Measurements from ENCODE around the gene EEF1A2.

The EEF1A2 gene

DNA sequence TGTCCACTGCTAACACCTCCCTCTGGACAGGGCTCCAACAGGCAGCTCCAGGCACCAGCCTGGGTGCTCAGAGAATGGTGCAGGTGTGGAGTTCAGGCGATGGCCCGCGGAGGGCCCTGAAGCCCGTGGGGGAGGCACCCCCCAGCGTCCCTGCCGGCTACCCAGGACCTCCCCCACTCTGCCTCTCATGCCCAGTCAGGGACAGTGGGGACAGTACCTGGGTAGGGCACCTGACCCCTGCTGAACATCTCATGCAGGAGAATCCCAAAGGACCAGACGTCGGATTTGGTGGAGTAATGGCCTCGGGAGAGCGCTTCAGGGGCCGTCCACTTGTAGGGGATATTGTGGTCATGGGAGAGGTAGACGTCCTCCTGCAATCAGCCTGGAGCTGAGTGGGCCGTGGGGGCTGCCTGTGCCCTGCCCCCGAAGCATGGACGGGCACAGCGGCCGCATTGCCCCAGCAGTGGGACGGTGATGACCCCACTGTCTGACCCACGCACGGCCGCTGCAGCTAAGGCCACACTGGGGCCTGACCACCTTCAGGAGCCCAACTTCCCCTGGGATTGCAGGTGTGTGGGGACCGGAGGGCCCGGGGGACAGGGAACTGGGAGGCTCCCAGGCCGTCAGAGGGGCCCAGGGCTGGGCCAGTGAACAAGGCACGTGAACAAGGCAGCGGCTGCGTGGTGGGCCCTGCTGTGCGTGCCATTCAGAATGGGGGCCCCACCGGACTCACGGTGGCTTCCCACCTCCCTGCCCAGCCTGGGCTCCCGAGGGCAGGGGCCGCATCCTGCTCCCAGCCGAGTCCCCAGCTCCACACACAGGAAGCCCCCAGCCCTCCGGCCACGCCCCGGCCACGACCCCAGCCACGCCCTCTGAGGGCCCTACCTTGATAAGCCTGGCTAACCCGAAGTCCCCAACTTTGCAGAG is 31.2 kb upstream of the EEF1A2 start:
- ATAC-seq = peak; percentile 5; the same call in 2 of the 3 replicates
- TF ChIP-seq ZC3H10 (CRISPR knock-in tag; IDR thresholded peaks at IDR 0.05) = no peak
- TF ChIP-seq, protein P1, sequence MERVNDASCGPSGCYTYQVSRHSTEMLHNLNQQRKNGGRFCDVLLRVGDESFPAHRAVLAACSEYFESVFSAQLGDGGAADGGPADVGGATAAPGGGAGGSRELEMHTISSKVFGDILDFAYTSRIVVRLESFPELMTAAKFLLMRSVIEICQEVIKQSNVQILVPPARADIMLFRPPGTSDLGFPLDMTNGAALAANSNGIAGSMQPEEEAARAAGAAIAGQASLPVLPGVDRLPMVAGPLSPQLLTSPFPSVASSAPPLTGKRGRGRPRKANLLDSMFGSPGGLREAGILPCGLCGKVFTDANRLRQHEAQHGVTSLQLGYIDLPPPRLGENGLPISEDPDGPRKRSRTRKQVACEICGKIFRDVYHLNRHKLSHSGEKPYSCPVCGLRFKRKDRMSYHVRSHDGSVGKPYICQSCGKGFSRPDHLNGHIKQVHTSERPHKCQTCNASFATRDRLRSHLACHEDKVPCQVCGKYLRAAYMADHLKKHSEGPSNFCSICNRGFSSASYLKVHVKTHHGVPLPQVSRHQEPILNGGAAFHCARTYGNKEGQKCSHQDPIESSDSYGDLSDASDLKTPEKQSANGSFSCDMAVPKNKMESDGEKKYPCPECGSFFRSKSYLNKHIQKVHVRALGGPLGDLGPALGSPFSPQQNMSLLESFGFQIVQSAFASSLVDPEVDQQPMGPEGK (CRISPR knock-in tag; IDR thresholded peaks at IDR 0.05; ENCODE audit: borderline replicate concordance) = no peak
- TF ChIP-seq, protein P2, sequence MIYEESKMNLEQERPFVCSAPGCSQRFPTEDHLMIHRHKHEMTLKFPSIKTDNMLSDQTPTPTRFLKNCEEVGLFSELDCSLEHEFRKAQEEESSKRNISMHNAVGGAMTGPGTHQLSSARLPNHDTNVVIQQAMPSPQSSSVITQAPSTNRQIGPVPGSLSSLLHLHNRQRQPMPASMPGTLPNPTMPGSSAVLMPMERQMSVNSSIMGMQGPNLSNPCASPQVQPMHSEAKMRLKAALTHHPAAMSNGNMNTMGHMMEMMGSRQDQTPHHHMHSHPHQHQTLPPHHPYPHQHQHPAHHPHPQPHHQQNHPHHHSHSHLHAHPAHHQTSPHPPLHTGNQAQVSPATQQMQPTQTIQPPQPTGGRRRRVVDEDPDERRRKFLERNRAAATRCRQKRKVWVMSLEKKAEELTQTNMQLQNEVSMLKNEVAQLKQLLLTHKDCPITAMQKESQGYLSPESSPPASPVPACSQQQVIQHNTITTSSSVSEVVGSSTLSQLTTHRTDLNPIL (CRISPR knock-in tag; IDR thresholded peaks at IDR 0.05; ENCODE audit: low read depth) = no peak
- no peak for TF ChIP-seq SNAI2 (CRISPR knock-in tag; IDR thresholded peaks at IDR 0.05)
- TF ChIP-seq CSDC2 (CRISPR knock-in tag; IDR thresholded peaks at IDR 0.05) = no peak
- TF ChIP-seq ZNF565 (CRISPR knock-in tag; conservative IDR thresholded peaks at IDR 0.05; ENCODE audit: low read depth) = no peak
- TF ChIP-seq ISL1 (CRISPR knock-in tag; IDR thresholded peaks at IDR 0.05) = no peak
- TF ChIP-seq PPARA (CRISPR knock-in tag; IDR thresholded peaks at IDR 0.05; ENCODE audit: borderline replicate concordance) = no peak
- TF ChIP-seq ZNF8 (CRISPR knock-in tag; IDR thresholded peaks at IDR 0.05) = no peak
- no peak for TF ChIP-seq OSR1 (CRISPR knock-in tag; IDR thresholded peaks at IDR 0.05)

DNA sequence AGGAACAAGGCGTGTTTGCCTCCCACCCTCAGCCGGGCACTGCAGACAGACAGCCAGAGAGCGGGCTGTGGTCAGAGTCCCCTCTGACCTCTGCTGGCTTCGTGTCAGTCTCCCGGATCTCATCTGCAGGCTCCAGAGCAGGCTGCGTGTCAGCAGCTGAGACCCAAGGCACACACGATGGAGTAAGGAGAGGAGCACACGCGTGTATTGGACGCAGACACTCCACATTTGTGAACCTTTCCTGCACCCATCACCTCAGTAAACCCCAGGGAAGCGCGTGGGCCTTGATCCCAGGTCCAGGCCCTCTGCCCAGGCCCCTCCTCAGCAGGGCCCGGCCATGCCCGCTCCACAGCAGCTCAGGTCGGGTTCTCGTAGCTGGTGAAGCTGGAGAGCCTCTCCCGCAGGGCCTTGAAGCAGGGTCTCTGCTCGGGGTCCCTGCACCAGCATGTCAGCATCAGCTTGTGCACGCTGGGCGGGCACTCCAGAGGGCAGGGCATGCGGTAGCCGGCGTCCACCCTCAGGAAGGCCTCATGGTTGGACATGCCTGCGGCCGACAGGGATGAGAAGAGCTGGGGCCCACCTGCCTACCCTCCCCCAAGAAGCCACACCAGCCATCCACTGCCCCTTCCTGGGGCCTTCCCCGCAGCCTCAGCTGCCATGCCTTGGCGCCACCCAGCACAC is 30.4 kb upstream of the EEF1A2 start:
- TF ChIP-seq, protein P1 (CRISPR knock-in tag; IDR thresholded peaks at IDR 0.05; ENCODE audit: borderline replicate concordance) = no peak
- TF ChIP-seq PPARA (CRISPR knock-in tag; IDR thresholded peaks at IDR 0.05; ENCODE audit: borderline replicate concordance) (no peak), GLIS3 (CRISPR knock-in tag; IDR thresholded peaks at IDR 0.05) (no peak), OSR1 (CRISPR knock-in tag; IDR thresholded peaks at IDR 0.05) (no peak), ZFP30 (CRISPR knock-in tag; IDR thresholded peaks at IDR 0.05) (no peak), ZNF565 (CRISPR knock-in tag; conservative IDR thresholded peaks at IDR 0.05; ENCODE audit: low read depth) (no peak), ESRRG (CRISPR knock-in tag; IDR thresholded peaks at IDR 0.05) (no peak), ZNF70 (CRISPR knock-in tag; IDR thresholded peaks at IDR 0.05) (no peak), TCF4 (CRISPR knock-in tag; IDR thresholded peaks at IDR 0.05; ENCODE audit: borderline replicate concordance) (no peak), ISL1 (CRISPR knock-in tag; IDR thresholded peaks at IDR 0.05) (no peak), TOX (CRISPR knock-in tag; IDR thresholded peaks at IDR 0.05; ENCODE audit: borderline replicate concordance) (no peak), ZNF8 (CRISPR knock-in tag; IDR thresholded peaks at IDR 0.05) (no peak), RARB (CRISPR knock-in tag; IDR thresholded peaks at IDR 0.05) (no peak), ARNTL (CRISPR knock-in tag; IDR thresholded peaks at IDR 0.05; ENCODE audit: borderline replicate concordance, low read depth) (no peak), ZFP3 (CRISPR knock-in tag; IDR thresholded peaks at IDR 0.05) (no peak)
- TF ChIP-seq, protein P2 (CRISPR knock-in tag; IDR thresholded peaks at IDR 0.05; ENCODE audit: low read depth) = no peak
- TF ChIP-seq, protein P3, sequence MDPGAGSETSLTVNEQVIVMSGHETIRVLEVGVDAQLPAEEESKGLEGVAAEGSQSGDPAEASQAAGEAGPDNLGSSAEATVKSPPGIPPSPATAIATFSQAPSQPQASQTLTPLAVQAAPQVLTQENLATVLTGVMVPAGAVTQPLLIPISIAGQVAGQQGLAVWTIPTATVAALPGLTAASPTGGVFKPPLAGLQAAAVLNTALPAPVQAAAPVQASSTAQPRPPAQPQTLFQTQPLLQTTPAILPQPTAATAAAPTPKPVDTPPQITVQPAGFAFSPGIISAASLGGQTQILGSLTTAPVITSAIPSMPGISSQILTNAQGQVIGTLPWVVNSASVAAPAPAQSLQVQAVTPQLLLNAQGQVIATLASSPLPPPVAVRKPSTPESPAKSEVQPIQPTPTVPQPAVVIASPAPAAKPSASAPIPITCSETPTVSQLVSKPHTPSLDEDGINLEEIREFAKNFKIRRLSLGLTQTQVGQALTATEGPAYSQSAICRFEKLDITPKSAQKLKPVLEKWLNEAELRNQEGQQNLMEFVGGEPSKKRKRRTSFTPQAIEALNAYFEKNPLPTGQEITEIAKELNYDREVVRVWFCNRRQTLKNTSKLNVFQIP (CRISPR knock-in tag; IDR thresholded peaks at IDR 0.05; ENCODE audit: borderline replicate concordance, low read depth) = no peak
- TF ChIP-seq, protein P4, sequence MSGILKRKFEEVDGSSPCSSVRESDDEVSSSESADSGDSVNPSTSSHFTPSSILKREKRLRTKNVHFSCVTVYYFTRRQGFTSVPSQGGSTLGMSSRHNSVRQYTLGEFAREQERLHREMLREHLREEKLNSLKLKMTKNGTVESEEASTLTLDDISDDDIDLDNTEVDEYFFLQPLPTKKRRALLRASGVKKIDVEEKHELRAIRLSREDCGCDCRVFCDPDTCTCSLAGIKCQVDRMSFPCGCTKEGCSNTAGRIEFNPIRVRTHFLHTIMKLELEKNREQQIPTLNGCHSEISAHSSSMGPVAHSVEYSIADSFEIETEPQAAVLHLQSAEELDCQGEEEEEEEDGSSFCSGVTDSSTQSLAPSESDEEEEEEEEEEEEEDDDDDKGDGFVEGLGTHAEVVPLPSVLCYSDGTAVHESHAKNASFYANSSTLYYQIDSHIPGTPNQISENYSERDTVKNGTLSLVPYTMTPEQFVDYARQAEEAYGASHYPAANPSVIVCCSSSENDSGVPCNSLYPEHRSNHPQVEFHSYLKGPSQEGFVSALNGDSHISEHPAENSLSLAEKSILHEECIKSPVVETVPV (CRISPR knock-in tag; IDR thresholded peaks at IDR 0.05) = no peak
- TF ChIP-seq, protein P5, sequence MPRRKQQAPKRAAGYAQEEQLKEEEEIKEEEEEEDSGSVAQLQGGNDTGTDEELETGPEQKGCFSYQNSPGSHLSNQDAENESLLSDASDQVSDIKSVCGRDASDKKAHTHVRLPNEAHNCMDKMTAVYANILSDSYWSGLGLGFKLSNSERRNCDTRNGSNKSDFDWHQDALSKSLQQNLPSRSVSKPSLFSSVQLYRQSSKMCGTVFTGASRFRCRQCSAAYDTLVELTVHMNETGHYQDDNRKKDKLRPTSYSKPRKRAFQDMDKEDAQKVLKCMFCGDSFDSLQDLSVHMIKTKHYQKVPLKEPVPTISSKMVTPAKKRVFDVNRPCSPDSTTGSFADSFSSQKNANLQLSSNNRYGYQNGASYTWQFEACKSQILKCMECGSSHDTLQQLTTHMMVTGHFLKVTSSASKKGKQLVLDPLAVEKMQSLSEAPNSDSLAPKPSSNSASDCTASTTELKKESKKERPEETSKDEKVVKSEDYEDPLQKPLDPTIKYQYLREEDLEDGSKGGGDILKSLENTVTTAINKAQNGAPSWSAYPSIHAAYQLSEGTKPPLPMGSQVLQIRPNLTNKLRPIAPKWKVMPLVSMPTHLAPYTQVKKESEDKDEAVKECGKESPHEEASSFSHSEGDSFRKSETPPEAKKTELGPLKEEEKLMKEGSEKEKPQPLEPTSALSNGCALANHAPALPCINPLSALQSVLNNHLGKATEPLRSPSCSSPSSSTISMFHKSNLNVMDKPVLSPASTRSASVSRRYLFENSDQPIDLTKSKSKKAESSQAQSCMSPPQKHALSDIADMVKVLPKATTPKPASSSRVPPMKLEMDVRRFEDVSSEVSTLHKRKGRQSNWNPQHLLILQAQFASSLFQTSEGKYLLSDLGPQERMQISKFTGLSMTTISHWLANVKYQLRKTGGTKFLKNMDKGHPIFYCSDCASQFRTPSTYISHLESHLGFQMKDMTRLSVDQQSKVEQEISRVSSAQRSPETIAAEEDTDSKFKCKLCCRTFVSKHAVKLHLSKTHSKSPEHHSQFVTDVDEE (CRISPR knock-in tag; IDR thresholded peaks at IDR 0.05) = no peak
- ATAC-seq = peak; percentile 1; the same call in 2 of the 3 replicates

Measured in SK-N-SH treated with all-trans-retinoic acid at 6 μM for 48 hours (cell line).